ENCODE data around the gene RSRP1. TPM values are rescaled to one million over a fixed set of nuclear protein-coding genes. Genes with fewer than 3 reads are reported as not detected.

The RSRP1 gene
- polyA plus RNA-seq, 2 of the 4 experiments (the other 2 are of a cell fraction) = 34.5 to 50.6 TPM

GRCh38 chr1:25232027-25232865 is 15.0 kb downstream of the RSRP1 start, which contains the start of gene SYF2 (continued):
- TF ChIP-seq KDM5A (IDR thresholded peaks at IDR 0.05) = peak; percentile 97
- no peak for TF ChIP-seq RCOR1 (IDR thresholded peaks at IDR 0.05; ENCODE audit: low read depth, low read length)
- 0 out of 2 replicates have a peak, but pooled peaks have one; percentile 23 for TF ChIP-seq ATOH8 (CRISPR knock-in tag; IDR thresholded peaks at IDR 0.05; ENCODE audit: low read depth)
- TF ChIP-seq TFCP2L1 (CRISPR knock-in tag; IDR thresholded peaks at IDR 0.05) = no peak
- TF ChIP-seq ZNF302 (CRISPR knock-in tag; IDR thresholded peaks at IDR 0.05) = no peak
- no peak for TF ChIP-seq CHD4 (IDR thresholded peaks at IDR 0.05; ENCODE audit: borderline replicate concordance)
- peak; percentile 66; the same call in 1 of the 3 replicates for TF ChIP-seq BCL3 (IDR thresholded peaks at IDR 0.05)

- FAIRE-seq (no peak), DNase-seq (ENCODE audit: low read depth in 1 of 2, low spot score in 1 of 2) (no peak), ATAC-seq (no peak)
- no peak overlapping the region for H3K4me2 ChIP-seq
- no peak overlapping the region for H3K4me3 ChIP-seq
- H3K9me3 ChIP-seq = no peaks in the 10 kb centered on the region
- no peak overlapping the region for H3K27ac ChIP-seq
- POLR2A ChIA-PET = no interaction called here
- TF ChIP-seq FOSL2 (IDR thresholded peaks at IDR 0.05) = no peak
- TF ChIP-seq FOSL2 (CRISPR knock-in tag; IDR thresholded peaks at IDR 0.05) = peak; percentile 43
- TF ChIP-seq CTCF (IDR thresholded peaks at IDR 0.05) = no peak
- H3K4me1 ChIP-seq = no peaks in the 10 kb centered on the region
- WGBS (ENCODE audit: missing lambda C conversion rate) = 89% methylated on average over 3 of the region's 3 CpGs
- CTCF ChIA-PET = interaction anchor here (1.4 kb wide), 1 partner anchor 18 kb away, joined by 3 read pairs; no protein-coding TSS in a partner anchor
Observed at GRCh38 chr1:25223471-25223870, 23.8 kb downstream of the RSRP1 start.

GRCh38 chr1:25222606-25223005 is 24.6 kb downstream of the RSRP1 start:
- WGBS (ENCODE audit: missing lambda C conversion rate) = 90% methylated on average over 4 of the region's 4 CpGs
- Histone ChIP-seq H3K9me3 (no peaks in the 10 kb centered on the region), H3K4me1 (no peaks in the 10 kb centered on the region), H3K4me3 (no peak overlapping the region), H3K27ac (no peak overlapping the region), H3K4me2 (no peak overlapping the region)
- FAIRE-seq (no peak), DNase-seq (ENCODE audit: low read depth in 1 of 2, low spot score in 1 of 2) (no peak), ATAC-seq (no peak)
- ChIA-PET POLR2A (interaction anchor here (0.7 kb wide), 1 partner anchor 17 kb away, joined by 3 read pairs; no protein-coding TSS in a partner anchor), CTCF (interaction anchor here (1.4 kb wide), 2 partner anchors 9 to 17 kb away, joined by 3 read pairs; no protein-coding TSS in a partner anchor)
- TF ChIP-seq HEYL (CRISPR knock-in tag; IDR thresholded peaks at IDR 0.05) (no peak), E2F6 (IDR thresholded peaks at IDR 0.05; ENCODE audit: borderline replicate concordance, low read depth) (no peak), RFX5 (IDR thresholded peaks at IDR 0.05) (no peak), ZC3H11A (IDR thresholded peaks at IDR 0.05) (no peak), KDM5A (IDR thresholded peaks at IDR 0.05) (no peak), TFCP2L1 (CRISPR knock-in tag; IDR thresholded peaks at IDR 0.05) (no peak), USF2 (IDR thresholded peaks at IDR 0.05) (no peak), REST (IDR thresholded peaks at IDR 0.05) (no peak), ZSCAN20 (CRISPR knock-in tag; IDR thresholded peaks at IDR 0.05) (no peak), HDAC2 (IDR thresholded peaks at IDR 0.05) (no peak), RAD21 (conservative IDR thresholded peaks at IDR 0.05 in 1 of 2, IDR thresholded peaks at IDR 0.05 in 1 of 2) (no peak), RNF2 (IDR thresholded peaks at IDR 0.05; ENCODE audit: borderline replicate concordance, low read depth) (no peak), ZFP36 (IDR thresholded peaks at IDR 0.05; ENCODE audit: borderline replicate concordance, partially characterized antibody) (no peak), CHD2 (IDR thresholded peaks at IDR 0.05; ENCODE audit: low read length, partially characterized antibody) (no peak), CBX2 (IDR thresholded peaks at IDR 0.05; ENCODE audit: borderline replicate concordance, low read depth) (no peak), MAZ (IDR thresholded peaks at IDR 0.05; ENCODE audit: borderline replicate concordance, low read depth, low read length) (no peak)
